ENCODE data around the gene ATG13. TPM values are rescaled to one million over a fixed set of nuclear protein-coding genes. Genes with fewer than 3 reads are reported as not detected.

ATG13 gene
- total RNA-seq, 2 donors from 2014 or later, result 58.3 to 61.3 TPM

GRCh38 chr11:46601129-46601528, 16.2 kb upstream of the ATG13 start:
- no peak overlapping the region for H3K27ac ChIP-seq
- intact Hi-C loops (cut with DNase I), result no loop called here
- TF ChIP-seq CTCF (IDR thresholded peaks at IDR 0.05), result no peak
- no peak overlapping the region for H3K9ac ChIP-seq (ENCODE audit: low read depth in 2 of 2, low read length in 2 of 2)
- no peaks in the 10 kb centered on the region for H3K27me3 ChIP-seq
- no peaks in the 10 kb centered on the region for H3K4me1 ChIP-seq
- no peak for DNase-seq
- no peaks in the 10 kb centered on the region for H3K36me3 ChIP-seq
- no peaks in the 10 kb centered on the region for H3K9me3 ChIP-seq
- no peak overlapping the region for H3K4me3 ChIP-seq

- Histone ChIP-seq H3K9ac (ENCODE audit: low read depth in 2 of 2, low read length in 2 of 2) (no peak overlapping the region), H3K27me3 (no peaks in the 10 kb centered on the region)
- TF ChIP-seq CTCF (IDR thresholded peaks at IDR 0.05), result no peak
These were observed 13.5 kb upstream of the ATG13 start for GRCh38 chr11:46603704-46604308.

GRCh38 chr11:46604796-46605195, 12.6 kb upstream of the ATG13 start:
- H3K4me3 ChIP-seq, result no peak overlapping the region
- H3K9me3 ChIP-seq, result no peaks in the 10 kb centered on the region
- H3K27me3 ChIP-seq, result no peaks in the 10 kb centered on the region
- H3K4me1 ChIP-seq, result no peaks in the 10 kb centered on the region
- no peaks in the 10 kb centered on the region for H3K36me3 ChIP-seq
- TF ChIP-seq CTCF (IDR thresholded peaks at IDR 0.05), result no peak
- H3K27ac ChIP-seq, result no peak overlapping the region
- intact Hi-C loops (cut with DNase I), result no loop called here
- no peak overlapping the region for H3K9ac ChIP-seq (ENCODE audit: low read depth in 2 of 2, low read length in 2 of 2)
- no peak for DNase-seq

More at GRCh38 chr11:46603704-46604308, 13.5 kb upstream of the ATG13 start:
- Histone ChIP-seq H3K4me3 (no peak overlapping the region), H3K9me3 (no peaks in the 10 kb centered on the region), H3K27ac (no peak overlapping the region), H3K4me1 (no peaks in the 10 kb centered on the region), H3K36me3 (no peaks in the 10 kb centered on the region)
- intact Hi-C loops (cut with DNase I), result no loop called here
- no peak for DNase-seq

GRCh38 chr11:46607516-46607915, 9.8 kb upstream of the ATG13 start:
- no peaks in the 10 kb centered on the region for H3K36me3 ChIP-seq
- no peak overlapping the region for H3K4me3 ChIP-seq
- DNase-seq, result no peak
- TF ChIP-seq CTCF (IDR thresholded peaks at IDR 0.05), result no peak
- H3K4me1 ChIP-seq, result no peaks in the 10 kb centered on the region
- intact Hi-C loops (cut with DNase I), result no loop called here
- H3K9ac ChIP-seq (ENCODE audit: low read depth in 2 of 2, low read length in 2 of 2), result no peak overlapping the region
- H3K9me3 ChIP-seq, result no peaks in the 10 kb centered on the region
- no peaks in the 10 kb centered on the region for H3K27me3 ChIP-seq
- no peak overlapping the region for H3K27ac ChIP-seq

- Histone ChIP-seq H3K4me1 (no peaks in the 10 kb centered on the region), H3K9ac (ENCODE audit: low read depth in 2 of 2, low read length in 2 of 2) (no peak overlapping the region), H3K9me3 (no peaks in the 10 kb centered on the region), H3K4me3 (no peak overlapping the region), H3K27me3 (no peaks in the 10 kb centered on the region), H3K27ac (no peak overlapping the region), H3K36me3 (no peaks in the 10 kb centered on the region)
- intact Hi-C loops (cut with DNase I), result no loop called here
- DNase-seq, result no peak
- TF ChIP-seq CTCF (IDR thresholded peaks at IDR 0.05), result no peak
These were observed 8.0 kb upstream of the ATG13 start for GRCh38 chr11:46609386-46609785.

Data from colonic mucosa (tissue), 4 donors.